Heart left ventricle (tissue), 16 donors: ENCODE data around the gene RCN2. TPM values are rescaled to one million over a fixed set of nuclear protein-coding genes. Genes with fewer than 3 reads are reported as not detected.

Source experiments
- ATAC-seq, 4 donors: fragments of 200-7000 bp; cut with Tn5 transposase; one replicate each; pipeline ENCODE4 v1.9.1; 2020 to 2022; ENCODE audit warnings: moderate library complexity in 4 of 4, mild to moderate bottlenecking in 3 of 4, moderate number of reproducible peaks in 1 of 4
- DNase-seq, 5 donors: peaks; one replicate each; pipeline ENCODE4 v3.0.0-alpha.2; 2020
- H3K27ac ChIP-seq, 12 donors: fragments of 200-600 bp; sonication (generic) in 4 of 12; one replicate each; pipeline versions ENCODE4 v1.5.0 to v1.8.0; 2016 to 2022; ENCODE audit warnings: mild to moderate bottlenecking in 2 of 12
- H3K27me3 ChIP-seq, 9 donors: fragments of 200-600 bp; sonication (generic) in 2 of 9; one replicate each; pipeline versions ENCODE4 v1.5.1 to v1.8.0; 2016 to 2022; ENCODE audit warnings: mild to moderate bottlenecking in 3 of 9
- H3K36me3 ChIP-seq, 9 donors: fragments of 200-600 bp; sonication (generic) in 2 of 9; one replicate each; pipeline versions ENCODE4 v1.5.0 to v1.8.0; 2018 to 2022; ENCODE audit warnings: mild to moderate bottlenecking in 2 of 9
- H3K4me1 ChIP-seq, 12 donors: fragments of 200-600 bp; sonication (generic) in 4 of 12; one replicate each; pipeline versions ENCODE4 v1.5.0 to v1.8.0; 2016 to 2022; ENCODE audit warnings: mild to moderate bottlenecking in 3 of 12
- H3K4me3 ChIP-seq, 12 donors: fragments of 200-600 bp; sonication (generic) in 4 of 12; one replicate each; pipeline versions ENCODE4 v1.5.0 to v1.8.0; 2017 to 2022; ENCODE audit warnings: mild to moderate bottlenecking in 9 of 12, moderate library complexity in 4 of 12
- H3K9me3 ChIP-seq, 12 donors: fragments of 200-600 bp; sonication (generic) in 4 of 12; one replicate each; pipeline versions ENCODE4 v1.5.0 to v1.8.0; 2016 to 2022; ENCODE audit warnings: mild to moderate bottlenecking in 1 of 12
- POLR2A ChIP-seq, 2 donors: fragments of 450-650 bp; IDR thresholded peaks; one replicate each; pipeline ENCODE4 v1.6.1; 2017; ENCODE audit warnings: antibody characterized with exemption in 2 of 2, mild to moderate bottlenecking in 2 of 2, moderate library complexity in 2 of 2
- WGBS, 4 donors: extraction: QIAGEN DNeasy Blood & Tissue Kit in 2 of 4; methylation state at CpG; one replicate each; pipeline versions ENCODE4 v1.1.5 to v1.1.7; 2013 to 2018; 5-methylcytosine and 5-hydroxymethylcytosine counted together
- intact Hi-C, 10 donors: fragments of 100-400 bp; cut with DNase I; formaldehyde crosslinking; loops; one replicate each; pipeline versions ENCODE4 v1.11.1 to v1.14.2; 2022
- polyA plus RNA-seq, 2 donors: library from polyadenylated mRNA; stranded (reverse); fragments of 200-250 nt; gene quantifications; one replicate each; pipeline ENCODE4 v1.2.3, GENCODE V29; 2013
- total RNA-seq, 9 donors: library from RNA; depleted of rRNA in 2 of 9; stranded (reverse); fragments of >200 nt in 2 of 9; fragmentation: NEBNext Ultra II Directional in 3 of 9; extraction: Animal tissue kit (Norgen Biotek cat#: 25700) in 3 of 9; gene quantifications; one replicate each; pipeline versions ENCODE4 v1.1.0 to v1.2.4, GENCODE V29; 2016 to 2023
- TF ChIP-seq, protein P1 (sequence below), 12 donors: fragments of 200-600 bp; sonication (generic) in 4 of 12; IDR thresholded peaks; one replicate each; pipeline versions ENCODE4 v1.5.0 to v1.8.0; 2018 to 2022; ENCODE audit warnings: antibody characterized with exemption in 12 of 12, mild to moderate bottlenecking in 5 of 12
- donor health status: ischemic (EF 13 %, LVEDD 7.1; RV severe dilation, severe dysfunction).
- donor health status: healthy with polysubstance abuse.
- donor health status: DM: no; HTN: yes; CAD: no.
- donor health status: DM: no; HTN: no; CAD: no.
- donor health status: ischemic (EF 25% LVEDD 6.9; RV normal size, moderate dysfunction).
- donor health status: ischemic (EF 25% LVEDD 5.7; RV mildly dilated, moderate dysfunction).
- donor health status: healthy.
- donor health status: DM: yes; HTN: yes; CAD: no.
- donor health status: ischemic (EF 35%, LVEDD 5.7; RV mildly dilated, moderate dysfunction).
- donor health status: nonischemic (EF 11% LVEDD 7.7; RV severe dilation, severe dysfunction).
- donor health status: DM: yes; HTN: yes; CAD: no.
- donor health status: PGD.
- donor health status: ischemic (EF 29% LVEDD 5.4; RV normal size, mild dysfunction).
- donor health status: nonischemic (EF 23%, LVEDD 6.1; RV moderate dilation, normal function).

The RCN2 gene
- total and polyA plus RNA-seq, 11 donors = 17.3 to 38.6 (median 28.7) TPM

DNA sequence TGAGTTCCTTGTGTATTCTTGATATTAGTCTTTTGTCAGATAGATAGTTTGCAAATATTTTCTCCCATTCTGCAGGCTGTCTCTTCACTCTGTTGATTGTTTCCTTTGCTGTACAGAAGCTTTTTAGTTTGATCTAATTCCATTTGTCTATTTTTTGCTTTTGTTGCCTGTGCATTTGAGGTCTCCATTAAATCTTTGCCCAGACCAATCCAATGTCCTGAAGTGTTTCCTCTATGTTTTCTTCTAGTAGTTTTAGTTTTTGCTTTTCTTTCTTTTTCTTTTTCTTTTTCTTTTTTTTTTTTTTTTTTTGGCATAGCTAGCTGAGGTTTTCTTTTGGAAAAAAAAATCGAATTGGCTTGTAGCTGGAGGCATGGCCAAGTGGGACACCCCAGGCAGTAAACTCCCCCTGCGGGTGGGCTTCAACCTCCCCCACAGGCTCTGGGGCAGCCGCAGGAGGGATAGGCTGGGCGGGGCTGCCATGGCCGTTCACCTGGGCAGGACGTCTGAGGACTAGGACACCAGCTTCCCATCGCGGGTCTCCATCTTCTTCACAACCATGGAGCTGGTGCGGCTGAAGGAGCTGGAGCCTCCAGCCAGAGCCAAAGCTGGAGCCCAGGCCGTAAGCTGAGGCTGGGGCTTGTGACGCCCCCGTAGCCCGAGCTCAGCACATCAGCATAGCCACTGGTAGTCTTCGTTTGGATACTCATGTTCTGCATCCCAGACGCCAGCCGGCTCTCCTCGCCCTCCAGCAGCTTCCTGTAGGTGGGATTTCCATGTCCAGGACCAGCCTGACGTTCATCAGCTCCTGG is 47.2 kb downstream of the RCN2 start:
- DNase-seq (no peak), ATAC-seq (no peak)
- WGBS, 4 donors = 85 to 97% (median 94%) methylated on average over 18 of the region's 18 CpGs
- Histone ChIP-seq H3K4me1 (peaks cover 0 to 11% (median under 1%) of the 10 kb centered on the region in 12 donors), H3K4me3 (no peak overlapping the region), H3K27ac (no peak overlapping the region), H3K27me3 (no peaks in the 10 kb centered on the region), H3K36me3 (no peaks in the 10 kb centered on the region), H3K9me3 (peaks cover 0 to 6% (median 0%) of the 10 kb centered on the region in 12 donors)
- TF ChIP-seq, protein P1, sequence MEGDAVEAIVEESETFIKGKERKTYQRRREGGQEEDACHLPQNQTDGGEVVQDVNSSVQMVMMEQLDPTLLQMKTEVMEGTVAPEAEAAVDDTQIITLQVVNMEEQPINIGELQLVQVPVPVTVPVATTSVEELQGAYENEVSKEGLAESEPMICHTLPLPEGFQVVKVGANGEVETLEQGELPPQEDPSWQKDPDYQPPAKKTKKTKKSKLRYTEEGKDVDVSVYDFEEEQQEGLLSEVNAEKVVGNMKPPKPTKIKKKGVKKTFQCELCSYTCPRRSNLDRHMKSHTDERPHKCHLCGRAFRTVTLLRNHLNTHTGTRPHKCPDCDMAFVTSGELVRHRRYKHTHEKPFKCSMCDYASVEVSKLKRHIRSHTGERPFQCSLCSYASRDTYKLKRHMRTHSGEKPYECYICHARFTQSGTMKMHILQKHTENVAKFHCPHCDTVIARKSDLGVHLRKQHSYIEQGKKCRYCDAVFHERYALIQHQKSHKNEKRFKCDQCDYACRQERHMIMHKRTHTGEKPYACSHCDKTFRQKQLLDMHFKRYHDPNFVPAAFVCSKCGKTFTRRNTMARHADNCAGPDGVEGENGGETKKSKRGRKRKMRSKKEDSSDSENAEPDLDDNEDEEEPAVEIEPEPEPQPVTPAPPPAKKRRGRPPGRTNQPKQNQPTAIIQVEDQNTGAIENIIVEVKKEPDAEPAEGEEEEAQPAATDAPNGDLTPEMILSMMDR (IDR thresholded peaks at IDR 0.05) = no peak
- no peak for TF ChIP-seq POLR2A (IDR thresholded peaks at IDR 0.05)
- intact Hi-C loops = no loop called here

- Histone ChIP-seq H3K27ac (no peak overlapping the region), H3K9me3 (peaks cover 0 to 6% (median 0%) of the 10 kb centered on the region in 12 donors), H3K4me1 (peaks cover 0 to 16% (median 0%) of the 10 kb centered on the region in 12 donors), H3K4me3 (no peak overlapping the region), H3K27me3 (no peaks in the 10 kb centered on the region), H3K36me3 (no peaks in the 10 kb centered on the region)
- intact Hi-C loops = no loop called here
- DNase-seq (no peak), ATAC-seq (no peak)
- WGBS, 4 donors = 82 to 90% (median 88%) methylated on average over 15 to 23 of the region's 23 CpGs
- TF ChIP-seq, protein P1 (IDR thresholded peaks at IDR 0.05) = no peak
- no peak for TF ChIP-seq POLR2A (IDR thresholded peaks at IDR 0.05)
Observed at GRCh38 chr15:76979331-76979925, 47.9 kb downstream of the RCN2 start.

DNA sequence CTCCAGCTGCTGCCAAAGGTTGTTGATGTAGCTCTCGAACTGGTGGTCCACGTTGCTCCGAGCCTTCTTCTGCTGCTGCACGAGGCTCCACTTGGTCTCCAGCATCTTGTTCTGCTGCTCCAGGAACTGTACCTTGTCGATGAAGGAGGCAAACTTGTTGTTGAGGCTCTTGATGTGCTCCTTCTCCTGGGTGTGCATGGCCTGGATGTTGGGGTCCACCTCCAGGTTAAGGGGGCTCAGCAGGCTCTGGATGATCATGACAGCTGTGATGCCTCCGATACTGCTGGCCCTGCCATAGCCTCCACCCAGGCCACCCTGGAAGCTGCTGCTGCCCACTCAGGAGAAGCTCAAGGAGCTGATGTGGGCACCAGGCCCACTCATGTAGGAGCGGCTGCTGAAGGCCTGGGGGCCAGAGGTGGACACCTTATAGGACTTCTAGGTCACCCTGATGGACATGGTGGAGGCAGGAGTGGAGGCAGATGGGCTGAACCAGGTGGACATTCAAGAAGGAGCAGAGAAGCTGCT is 48.5 kb downstream of the RCN2 start:
- no peak for DNase-seq
- WGBS, 4 donors = 88 to 94% (median 89%) methylated on average over 5 to 7 of the region's 7 CpGs
- intact Hi-C loops = no loop called here
- no peak overlapping the region for H3K4me3 ChIP-seq
- no peak overlapping the region for H3K27ac ChIP-seq
- no peaks in the 10 kb centered on the region for H3K36me3 ChIP-seq
- H3K9me3 ChIP-seq = peaks cover 0 to 6% (median 0%) of the 10 kb centered on the region in 12 donors
- no peak for TF ChIP-seq POLR2A (IDR thresholded peaks at IDR 0.05)
- TF ChIP-seq, protein P1 (IDR thresholded peaks at IDR 0.05) = no peak
- no peaks in the 10 kb centered on the region for H3K27me3 ChIP-seq
- peaks cover 0 to 21% (median 0%) of the 10 kb centered on the region in 12 donors for H3K4me1 ChIP-seq
- no peak for ATAC-seq

DNA sequence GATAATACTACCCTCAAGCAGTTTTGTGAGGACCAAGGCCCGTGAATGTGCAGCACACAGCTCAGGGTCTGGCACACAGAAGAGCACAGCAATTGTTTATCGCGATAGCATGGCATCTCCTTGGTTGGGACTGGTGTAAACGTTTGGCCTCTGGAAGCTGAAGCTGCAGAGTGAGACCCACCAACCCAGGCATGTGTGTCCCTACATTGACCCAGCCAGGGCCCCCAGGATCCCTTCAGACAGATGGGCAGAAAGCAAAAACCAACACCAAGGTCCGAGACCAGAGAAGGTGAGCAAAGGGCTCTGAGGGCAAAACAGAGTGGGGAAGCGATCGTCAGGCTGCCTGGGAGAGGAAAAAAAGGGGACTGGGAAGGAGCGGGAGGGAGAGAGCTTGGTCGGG is 50.8 kb downstream of the RCN2 start:
- ATAC-seq = no peak
- intact Hi-C loops = no loop called here

More for the DNA sequence above, 50.8 kb downstream of the RCN2 start:
- Histone ChIP-seq H3K4me1 (peaks cover 0 to 29% (median 0%) of the 10 kb centered on the region in 12 donors), H3K27me3 (no peaks in the 10 kb centered on the region), H3K36me3 (no peaks in the 10 kb centered on the region), H3K4me3 (no peak overlapping the region), H3K27ac (no peak overlapping the region), H3K9me3 (peaks cover 0 to 6% (median 0%) of the 10 kb centered on the region in 12 donors)
- 89 to 93% (median 92%) methylated on average over 9 of the region's 9 CpGs for WGBS, 4 donors
- TF ChIP-seq, protein P1 (IDR thresholded peaks at IDR 0.05) = no peak
- no peak for TF ChIP-seq POLR2A (IDR thresholded peaks at IDR 0.05)
- DNase-seq = no peak
